OCI-LY7 (cell line): Measurements from ENCODE around the gene FAM161B. TPM values are rescaled to one million over a fixed set of nuclear protein-coding genes. Genes with fewer than 3 reads are reported as not detected.

Experiments
- BruUV-seq: library from RNA; stranded (reverse); fragments of 400-500 nt; replicated peaks from 2 replicates; lab custom pipeline; 2021; lab: Mats Ljungman, UMichigan
- CTCF ChIA-PET: fragments of 300-600 bp; sonication (Branson Sonifier 250); formaldehyde crosslinking; loops from one replicate; lab custom pipeline; 2022; ENCODE audit warnings: antibody characterized with exemption; ENCODE audit not compliant: unreplicated experiment; lab: Charles Lee
- POLR2A ChIA-PET: fragments of 300-600 bp; sonication (Branson Sonifier 250); formaldehyde crosslinking; loops from one replicate; lab custom pipeline; 2022; ENCODE audit warnings: antibody characterized with exemption; lab: Charles Lee
- DNase-seq: peaks from one replicate; pipeline ENCODE4 v3.0.0-alpha.2; 2015; ENCODE audit warnings: low spot score
- H2AFZ ChIP-seq: fragments of 200-600 bp; sonication (generic), shearing (Covaris generic); 2 replicates; pipeline ENCODE4 v1.6.1; 2014; ENCODE audit warnings: mild to moderate bottlenecking, antibody characterized with exemption, low read length, moderate library complexity
- H3K27ac ChIP-seq: fragments of 200-600 bp; sonication (generic); 2 replicates; pipeline ENCODE4 v1.5.1; 2014; ENCODE audit warnings: mixed run types, low read depth, mild to moderate bottlenecking, moderate library complexity, low read length, inconsistent platforms; ENCODE audit not compliant: poor library complexity, severe bottlenecking
- H3K36me3 ChIP-seq: fragments of 200-600 bp; sonication (generic); 2 replicates; pipeline ENCODE4 v1.6.1; 2014; ENCODE audit warnings: mild to moderate bottlenecking, antibody characterized with exemption, low read length, moderate library complexity, mixed read lengths; ENCODE audit not compliant: insufficient read depth
- H3K4me1 ChIP-seq: fragments of 200-600 bp; sonication (generic); 2 replicates; pipeline ENCODE4 v1.5.1; 2014; ENCODE audit warnings: mild to moderate bottlenecking, low read length; ENCODE audit not compliant: insufficient read depth, poor library complexity, severe bottlenecking
- H3K4me2 ChIP-seq: fragments of 200-600 bp; sonication (generic); 2 replicates; pipeline ENCODE4 v1.6.1; 2014; ENCODE audit warnings: mild to moderate bottlenecking, low read length
- H3K4me3 ChIP-seq: fragments of 200-600 bp; sonication (generic); 2 replicates; pipeline ENCODE4 v1.5.1; 2014; ENCODE audit warnings: mild to moderate bottlenecking, low read depth, low read length; ENCODE audit not compliant: poor library complexity, severe bottlenecking
- H3K79me2 ChIP-seq: fragments of 200-600 bp; sonication (generic); 2 replicates; pipeline ENCODE4 v1.6.1; 2016; ENCODE audit warnings: low read depth, mild to moderate bottlenecking, low read length, moderate library complexity, mixed read lengths; ENCODE audit not compliant: insufficient read depth
- H3K9me2 ChIP-seq: fragments of 200-600 bp; sonication (generic); 2 replicates; pipeline ENCODE4 v1.6.1; 2016; ENCODE audit warnings: mild to moderate bottlenecking, low read length, mixed read lengths; ENCODE audit not compliant: insufficient read depth
- H3K9me3 ChIP-seq: fragments of 200-600 bp; sonication (generic); 2 replicates; pipeline ENCODE4 v1.6.1; 2014; ENCODE audit warnings: mild to moderate bottlenecking, mixed run types, low read length, mixed read lengths
- H4K20me1 ChIP-seq: fragments of 200-600 bp; sonication (generic); 2 replicates; pipeline ENCODE4 v1.6.1; 2014; ENCODE audit warnings: mild to moderate bottlenecking, antibody characterized with exemption, low read length, moderate library complexity, mixed read lengths; ENCODE audit not compliant: insufficient read depth
- EZH2phosphoT487 ChIP-seq: fragments of 200-600 bp; sonication (generic); IDR thresholded peaks from 2 replicates; pipeline ENCODE4 v1.6.1; 2018; ENCODE audit warnings: low read depth, borderline replicate concordance, mild to moderate bottlenecking, mixed run types, antibody characterized with exemption, low read length, moderate library complexity, mixed read lengths
- intact Hi-C: fragments of 100-400 bp; cut with micrococcal nuclease; formaldehyde crosslinking; loops from one replicate; pipeline ENCODE4 v1.10.0; 2022; ENCODE audit not compliant: unreplicated experiment
- total RNA-seq, 2 experiments: library from RNA; depleted of rRNA in 1 of 2; stranded (reverse); fragments of >200 nt in 1 of 2; shearing (Covaris generic) in 1 of 2; gene quantifications; 2 replicates each; pipeline ENCODE4 v1.2.3, GENCODE V29; 2014 to 2022
- TF ChIP-seq, protein P1 (sequence below): fragments of 200-600 bp; sonication (generic); conservative IDR thresholded peaks from 2 replicates; pipeline ENCODE4 v1.5.1; 2014; ENCODE audit warnings: mild to moderate bottlenecking, antibody characterized with exemption, low read length, moderate library complexity, mixed read lengths

Gene FAM161B
- total RNA-seq, 2 experiments from 2014 or later = 2.3 to 3.6 TPM

DNA sequence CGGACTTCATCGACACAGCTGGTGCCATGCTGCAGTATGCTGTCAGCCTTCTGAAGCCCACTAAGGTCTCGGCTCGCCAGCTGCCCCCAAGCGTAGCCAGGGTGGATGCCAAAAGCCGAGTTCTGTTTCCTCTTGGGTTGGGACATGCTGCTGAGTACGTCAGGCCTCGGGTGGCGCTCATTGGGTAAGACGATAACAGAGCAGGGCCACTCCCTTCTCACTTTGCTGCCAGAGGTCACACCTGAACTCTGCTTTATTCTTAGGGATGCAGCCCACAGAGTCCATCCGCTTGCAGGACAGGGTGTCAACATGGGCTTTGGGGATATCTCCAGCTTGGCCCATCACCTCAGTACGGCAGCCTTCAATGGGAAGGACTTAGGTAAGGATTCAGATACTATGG, 11.3 kb upstream of the FAM161B start:
- BruUV-seq = no TSS peak
- DNase-seq = no peak
- H3K27ac ChIP-seq = no peak overlapping the region
- no peak for TF ChIP-seq EZH2phosphoT487
- TF ChIP-seq, protein P1, sequence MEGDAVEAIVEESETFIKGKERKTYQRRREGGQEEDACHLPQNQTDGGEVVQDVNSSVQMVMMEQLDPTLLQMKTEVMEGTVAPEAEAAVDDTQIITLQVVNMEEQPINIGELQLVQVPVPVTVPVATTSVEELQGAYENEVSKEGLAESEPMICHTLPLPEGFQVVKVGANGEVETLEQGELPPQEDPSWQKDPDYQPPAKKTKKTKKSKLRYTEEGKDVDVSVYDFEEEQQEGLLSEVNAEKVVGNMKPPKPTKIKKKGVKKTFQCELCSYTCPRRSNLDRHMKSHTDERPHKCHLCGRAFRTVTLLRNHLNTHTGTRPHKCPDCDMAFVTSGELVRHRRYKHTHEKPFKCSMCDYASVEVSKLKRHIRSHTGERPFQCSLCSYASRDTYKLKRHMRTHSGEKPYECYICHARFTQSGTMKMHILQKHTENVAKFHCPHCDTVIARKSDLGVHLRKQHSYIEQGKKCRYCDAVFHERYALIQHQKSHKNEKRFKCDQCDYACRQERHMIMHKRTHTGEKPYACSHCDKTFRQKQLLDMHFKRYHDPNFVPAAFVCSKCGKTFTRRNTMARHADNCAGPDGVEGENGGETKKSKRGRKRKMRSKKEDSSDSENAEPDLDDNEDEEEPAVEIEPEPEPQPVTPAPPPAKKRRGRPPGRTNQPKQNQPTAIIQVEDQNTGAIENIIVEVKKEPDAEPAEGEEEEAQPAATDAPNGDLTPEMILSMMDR = no peak
- ChIA-PET POLR2A (no interaction called here), CTCF (no interaction called here)
- H3K79me2 ChIP-seq = no peaks in the 10 kb centered on the region
- H3K36me3 ChIP-seq = peaks cover 59% of the 10 kb centered on the region
- no peak overlapping the region for H3K4me2 ChIP-seq
- H3K4me1 ChIP-seq = no peaks in the 10 kb centered on the region
- no peak overlapping the region for H3K4me3 ChIP-seq
- no peaks in the 10 kb centered on the region for H4K20me1 ChIP-seq
- intact Hi-C loops = no loop called here
- no peak overlapping the region for H2AFZ ChIP-seq
- no peaks in the 10 kb centered on the region for H3K9me3 ChIP-seq
- H3K9me2 ChIP-seq = no peaks in the 10 kb centered on the region

GRCh38 chr14:73958591-73958990, 8.7 kb upstream of the FAM161B start:
- intact Hi-C loops = no loop called here
- TF ChIP-seq EZH2phosphoT487 = no peak
- TF ChIP-seq, protein P1 = no peak
- no peaks in the 10 kb centered on the region for H3K4me1 ChIP-seq
- no peaks in the 10 kb centered on the region for H4K20me1 ChIP-seq
- H2AFZ ChIP-seq = no peak overlapping the region
- no TSS peak for BruUV-seq
- peaks cover 68% of the 10 kb centered on the region for H3K36me3 ChIP-seq
- CTCF ChIA-PET = no interaction called here
- no peak overlapping the region for H3K4me2 ChIP-seq
- H3K9me3 ChIP-seq = no peaks in the 10 kb centered on the region
- no peak overlapping the region for H3K4me3 ChIP-seq
- H3K9me2 ChIP-seq = no peaks in the 10 kb centered on the region
- no peaks in the 10 kb centered on the region for H3K79me2 ChIP-seq
- H3K27ac ChIP-seq = no peak overlapping the region
- no peak for DNase-seq
- POLR2A ChIA-PET = interaction anchor here (0.6 kb wide), 1 partner anchor 10 kb away, joined by 3 read pairs; no protein-coding TSS in a partner anchor

DNA sequence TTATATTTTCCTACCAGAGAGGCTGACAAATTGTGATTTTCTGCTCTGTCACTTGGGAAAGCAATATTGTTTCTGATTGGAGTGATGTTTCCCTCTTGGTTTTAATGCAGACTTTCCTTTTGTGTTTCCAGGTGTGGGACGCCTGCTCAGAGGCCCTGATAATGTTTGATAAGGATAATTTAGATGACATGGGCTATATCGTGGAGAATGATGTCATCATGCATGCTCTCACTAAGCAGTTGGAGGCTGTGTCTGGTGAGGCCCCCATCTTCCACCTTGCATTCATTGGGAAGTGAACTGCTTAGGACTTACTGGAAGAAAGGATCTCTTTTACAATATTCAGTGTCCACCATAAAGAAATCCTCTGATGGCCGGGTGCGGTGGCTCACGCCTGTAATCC, 5.8 kb upstream of the FAM161B start:
- Histone ChIP-seq H3K79me2 (no peaks in the 10 kb centered on the region), H3K36me3 (peaks cover 55% of the 10 kb centered on the region; the same call in 1 of the 2 replicates), H3K27ac (no peak overlapping the region), H4K20me1 (no peaks in the 10 kb centered on the region), H3K9me2 (no peaks in the 10 kb centered on the region), H3K4me2 (no peak overlapping the region), H3K4me3 (no peak overlapping the region), H2AFZ (no peak overlapping the region), H3K9me3 (no peaks in the 10 kb centered on the region), H3K4me1 (peaks cover 7% of the 10 kb centered on the region)
- DNase-seq = no peak
- ChIA-PET CTCF (no interaction called here), POLR2A (interaction anchor here (0.7 kb wide), 1 partner anchor 543 kb away, joined by 4 read pairs; no protein-coding TSS in a partner anchor)
- TF ChIP-seq EZH2phosphoT487 = no peak
- TF ChIP-seq, protein P1 = no peak
- intact Hi-C loops = no loop called here
- BruUV-seq = no TSS peak
